ENCODE results near the gene SUSD1.
A peak's percentile ranks its signal among the peaks of the same experiment; 100 is the strongest.
"Not testable (repeated sequence)": the region's sequence is repeated elsewhere in the genome, so short reads cannot be mapped to it uniquely, and the experiment has no call there.

Gene SUSD1

DNA sequence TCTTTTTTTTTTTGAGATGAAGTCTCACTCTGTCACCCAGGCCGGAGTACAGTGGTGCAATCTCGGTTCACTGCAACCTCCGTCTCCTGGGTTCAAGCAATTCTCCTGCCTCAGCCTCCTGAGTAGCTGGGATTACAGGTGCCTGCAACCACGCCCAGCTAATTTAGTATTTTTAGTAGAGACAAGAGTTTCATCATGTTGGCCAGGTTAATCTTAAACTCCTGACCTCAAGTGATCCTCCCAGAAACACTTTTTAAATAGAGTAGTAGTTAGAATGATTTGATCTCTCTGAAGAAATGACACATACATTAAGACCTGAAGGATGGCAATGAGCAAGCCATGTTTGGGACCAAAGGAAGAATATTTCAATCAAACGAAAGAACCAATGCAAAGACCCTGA lies 46.7 kb downstream of the SUSD1 start:
- DNase-seq: not testable (repeated sequence)

- DNase-seq: no peak
These were observed 47.8 kb downstream of the SUSD1 start for GRCh38 chr9:112127281-112127680.

GRCh38 chr9:112125951-112126388 lies 49.1 kb downstream of the SUSD1 start:
- DNase-seq: no peak

DNA sequence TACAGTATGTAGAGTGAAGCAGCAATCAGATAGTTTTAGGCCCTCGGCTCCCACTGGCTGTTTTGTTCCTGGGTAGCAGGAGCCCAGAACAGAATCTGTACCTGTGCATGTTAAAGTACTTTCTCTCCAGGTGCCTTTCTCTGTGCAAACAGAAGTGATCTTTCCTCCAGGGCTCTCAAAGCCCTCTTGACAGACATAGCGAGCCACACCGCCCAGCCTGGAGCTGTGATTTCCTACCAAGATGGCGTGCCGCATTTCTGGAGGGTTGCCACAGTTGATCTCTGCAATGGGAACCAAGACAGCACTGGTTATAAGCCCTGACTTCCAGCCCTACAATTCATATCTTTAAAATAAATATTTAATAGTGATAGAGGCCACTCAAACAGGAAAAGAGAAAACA lies 50.9 kb downstream of the SUSD1 start:
- no peak for DNase-seq

DNA sequence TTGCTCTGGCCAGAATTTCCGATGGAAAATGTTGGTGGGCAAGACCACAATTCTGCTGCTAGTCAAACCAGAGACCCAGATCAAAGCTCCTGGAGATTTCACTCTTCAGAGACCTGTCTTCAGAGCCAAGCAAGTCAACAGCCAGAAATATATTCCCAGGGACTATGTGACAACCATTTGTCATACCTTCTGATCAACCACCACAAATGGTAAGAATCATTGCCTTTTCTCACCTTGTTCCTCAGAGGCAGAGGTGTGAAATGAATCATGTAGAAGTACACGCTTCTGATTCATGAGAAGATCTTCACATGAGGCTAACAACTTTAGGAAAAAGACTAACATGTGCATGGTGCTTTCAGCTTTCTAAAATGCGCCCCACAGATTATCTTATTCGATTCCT lies 53.5 kb downstream of the SUSD1 start:
- DNase-seq: no peak

- DNase-seq: no peak
These were observed 54.6 kb downstream of the SUSD1 start for GRCh38 chr9:112120439-112120925.

DNA sequence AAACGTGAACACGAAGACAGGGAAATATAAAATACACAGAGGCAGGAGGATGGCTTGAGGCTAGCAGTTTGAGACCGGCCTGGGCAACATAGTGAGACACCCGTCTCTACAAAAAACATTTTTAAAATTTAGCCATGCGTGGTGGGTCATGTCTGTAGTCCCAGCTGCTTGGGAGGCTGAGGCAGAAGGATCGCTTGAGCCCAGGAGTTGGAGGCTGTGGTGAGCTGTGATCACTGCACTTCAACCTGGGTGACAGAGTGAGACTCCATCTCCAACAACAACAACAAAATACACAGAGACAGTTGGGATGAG lies 55.1 kb downstream of the SUSD1 start:
- no peak for DNase-seq

DNA sequence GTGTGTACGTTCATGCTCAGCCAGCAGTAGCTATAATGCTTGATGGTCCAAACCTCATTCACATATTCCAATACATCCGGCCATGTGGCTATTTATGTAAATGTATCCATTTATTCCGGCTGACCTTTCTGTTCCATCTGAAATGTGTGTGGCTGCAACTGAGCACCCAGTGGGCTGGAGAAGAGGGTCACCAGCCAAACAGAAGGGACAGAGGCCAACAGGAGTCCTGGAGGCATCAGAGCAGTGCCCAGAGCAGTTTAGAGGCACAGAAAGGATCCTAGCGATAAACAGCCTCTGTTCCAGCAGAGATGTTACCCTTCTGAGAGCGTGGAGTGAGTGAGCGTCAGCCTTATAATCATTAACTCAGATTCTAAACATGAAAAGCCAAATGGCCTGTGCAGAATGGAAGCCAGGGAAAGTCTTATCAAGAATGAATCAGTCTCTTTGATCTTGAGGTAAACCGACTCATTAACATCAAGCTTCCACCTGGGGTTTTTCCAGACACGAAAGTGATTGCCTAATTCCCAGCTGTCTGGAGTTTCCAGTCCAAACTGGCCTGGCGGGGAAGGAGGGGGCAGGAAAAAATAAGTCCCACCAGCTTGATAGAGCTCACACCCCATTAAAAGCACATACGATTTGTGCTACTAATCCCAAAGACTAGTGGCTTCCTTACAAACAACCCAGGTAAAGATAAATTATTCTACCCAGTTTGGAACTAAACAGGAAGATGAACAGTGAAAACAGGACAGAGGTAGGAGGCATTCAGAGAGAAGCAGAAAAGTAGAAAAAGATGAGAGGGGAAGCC lies 55.7 kb downstream of the SUSD1 start:
- no peak for DNase-seq

GRCh38 chr9:112118009-112118408 lies 57.1 kb downstream of the SUSD1 start:
- no peak for DNase-seq

DNA sequence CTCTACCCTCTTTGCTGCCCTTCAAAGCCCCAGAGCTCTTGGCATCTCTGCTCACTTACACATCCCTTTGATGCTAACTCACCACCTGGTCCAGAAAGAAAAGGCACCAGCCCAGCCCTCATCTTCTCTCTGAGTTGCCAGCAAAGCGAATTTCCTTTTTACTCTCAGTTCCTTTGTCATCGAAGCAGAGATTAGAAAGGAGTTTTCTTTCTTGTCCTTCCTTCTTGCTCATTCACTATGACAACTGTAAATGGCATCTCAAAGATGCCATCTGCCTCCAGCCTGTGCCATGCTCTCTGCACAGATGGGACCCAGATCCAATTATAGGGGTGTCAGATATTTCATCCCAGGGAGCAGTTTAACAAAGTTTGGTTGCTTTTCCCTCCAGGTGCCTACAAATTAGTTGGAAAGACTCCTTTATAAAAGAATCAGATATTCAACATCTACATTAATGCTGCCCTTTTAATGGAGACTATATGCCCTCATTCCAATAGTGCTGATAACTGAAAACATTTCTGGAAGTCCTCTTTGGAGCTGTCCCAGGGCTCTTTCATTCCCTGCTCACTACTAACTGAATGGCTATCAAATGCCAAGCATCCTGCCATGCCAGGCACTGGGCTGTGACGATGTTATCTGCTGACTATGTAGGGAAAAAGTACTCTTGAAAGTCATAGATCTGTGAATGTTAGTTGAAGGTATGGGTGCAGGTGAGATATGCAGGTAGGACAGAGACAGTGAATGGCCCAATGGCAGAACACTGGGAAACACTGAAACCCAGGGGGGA lies 58.9 kb downstream of the SUSD1 start:
- no peak for DNase-seq

GRCh38 chr9:112115109-112115508 lies 60.0 kb downstream of the SUSD1 start:
- DNase-seq: no peak

- peak; percentile 23 for DNase-seq
These were observed 62.0 kb downstream of the SUSD1 start for GRCh38 chr9:112112941-112113681.

- no peak for DNase-seq
These were observed 62.6 kb downstream of the SUSD1 start for GRCh38 chr9:112112519-112112918.

DNA sequence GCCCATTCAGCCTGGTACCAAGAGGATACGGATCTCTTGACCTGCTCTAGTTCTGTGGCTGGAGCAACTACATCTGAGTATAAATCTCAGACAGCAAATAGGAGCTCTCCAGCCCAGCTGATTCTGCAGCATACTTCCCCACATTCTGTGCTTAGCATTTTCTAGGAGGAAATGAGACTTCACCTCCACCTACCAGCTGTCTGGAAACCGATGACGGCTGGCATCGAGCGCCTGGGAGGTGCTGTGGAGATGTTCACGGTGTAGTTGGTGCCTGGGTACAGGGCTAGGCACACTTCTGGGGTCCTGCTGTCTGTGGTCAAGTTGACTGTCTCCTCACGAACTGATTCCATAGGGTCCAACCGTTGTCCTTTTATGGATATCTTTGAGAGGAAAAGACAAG lies 63.6 kb downstream of the SUSD1 start:
- DNase-seq: no peak

GRCh38 chr9:112110777-112111113 lies 64.4 kb downstream of the SUSD1 start:
- no peak for DNase-seq

DNA sequence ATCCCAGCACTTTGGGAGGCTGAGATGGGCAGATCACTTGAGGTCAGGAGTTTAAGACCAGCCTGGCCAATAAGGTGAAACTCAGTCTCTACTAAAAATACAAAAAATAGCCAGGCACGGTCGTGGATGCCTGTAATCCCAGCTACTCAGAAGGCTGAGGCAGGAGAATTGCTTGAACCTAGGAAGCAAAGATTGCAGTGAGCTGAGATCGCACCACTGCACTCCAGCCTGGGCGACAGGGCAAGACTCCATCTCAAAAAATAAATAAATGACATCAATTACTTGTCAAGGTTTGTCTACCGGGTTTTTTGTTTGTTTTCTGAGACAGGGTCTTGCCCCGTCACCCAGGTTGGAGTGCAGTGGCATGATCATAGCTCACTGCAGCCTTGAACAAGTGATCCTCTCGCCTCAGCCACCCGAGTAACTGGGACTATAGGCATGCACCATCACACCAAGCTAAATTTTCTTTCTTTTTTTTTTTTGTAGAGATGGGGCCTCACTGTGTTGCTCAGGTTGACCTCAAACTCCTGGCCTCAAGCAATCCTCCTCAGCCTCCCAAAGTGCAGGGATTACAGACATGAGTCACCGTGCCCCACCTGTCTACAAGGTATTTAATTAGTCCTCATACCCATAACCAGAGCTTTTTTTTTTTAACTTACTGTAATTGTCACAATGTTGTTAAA lies 64.9 kb downstream of the SUSD1 start:
- no peak for DNase-seq

DNA sequence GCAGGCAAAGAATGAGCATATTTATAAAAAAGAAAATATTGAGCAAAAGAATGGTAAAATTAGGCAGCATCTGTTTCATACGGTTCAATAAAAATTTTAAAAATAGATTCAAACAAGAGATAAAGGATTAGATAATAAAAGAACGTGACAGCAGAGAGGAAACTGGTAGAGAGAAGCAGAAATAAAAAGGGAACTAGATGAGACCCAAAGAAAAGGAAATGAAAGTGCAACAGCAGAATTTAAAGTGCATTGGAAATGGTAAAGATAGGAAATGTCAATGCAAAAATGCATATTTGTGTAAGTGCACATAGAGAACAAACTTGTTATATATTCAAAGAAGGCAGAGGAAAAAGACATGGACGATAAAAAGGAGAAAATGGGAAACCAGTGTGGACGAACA lies 70.2 kb downstream of the SUSD1 start:
- no peak for DNase-seq

DNA sequence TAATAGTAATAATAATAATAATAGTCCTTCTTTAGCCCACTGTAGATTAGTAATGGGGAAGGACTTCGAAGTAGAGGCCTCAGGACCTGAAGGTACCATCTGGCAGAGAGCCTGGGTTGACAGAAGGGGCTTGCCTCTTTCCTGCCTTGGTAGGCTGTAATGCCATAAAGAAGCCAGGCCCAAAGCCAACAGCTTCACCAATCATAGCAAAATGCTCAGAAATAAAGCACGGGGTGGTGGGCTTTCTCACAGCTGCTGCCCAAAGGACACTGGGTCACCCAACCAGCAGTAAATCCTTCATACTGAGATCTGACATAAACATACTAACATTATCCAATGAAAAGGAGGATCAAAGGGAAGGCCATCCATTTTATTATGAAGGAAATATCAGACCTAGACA lies 70.7 kb downstream of the SUSD1 start:
- DNase-seq: no peak

- DNase-seq: no peak
These were observed 71.7 kb downstream of the SUSD1 start for GRCh38 chr9:112103405-112103804.

DNA sequence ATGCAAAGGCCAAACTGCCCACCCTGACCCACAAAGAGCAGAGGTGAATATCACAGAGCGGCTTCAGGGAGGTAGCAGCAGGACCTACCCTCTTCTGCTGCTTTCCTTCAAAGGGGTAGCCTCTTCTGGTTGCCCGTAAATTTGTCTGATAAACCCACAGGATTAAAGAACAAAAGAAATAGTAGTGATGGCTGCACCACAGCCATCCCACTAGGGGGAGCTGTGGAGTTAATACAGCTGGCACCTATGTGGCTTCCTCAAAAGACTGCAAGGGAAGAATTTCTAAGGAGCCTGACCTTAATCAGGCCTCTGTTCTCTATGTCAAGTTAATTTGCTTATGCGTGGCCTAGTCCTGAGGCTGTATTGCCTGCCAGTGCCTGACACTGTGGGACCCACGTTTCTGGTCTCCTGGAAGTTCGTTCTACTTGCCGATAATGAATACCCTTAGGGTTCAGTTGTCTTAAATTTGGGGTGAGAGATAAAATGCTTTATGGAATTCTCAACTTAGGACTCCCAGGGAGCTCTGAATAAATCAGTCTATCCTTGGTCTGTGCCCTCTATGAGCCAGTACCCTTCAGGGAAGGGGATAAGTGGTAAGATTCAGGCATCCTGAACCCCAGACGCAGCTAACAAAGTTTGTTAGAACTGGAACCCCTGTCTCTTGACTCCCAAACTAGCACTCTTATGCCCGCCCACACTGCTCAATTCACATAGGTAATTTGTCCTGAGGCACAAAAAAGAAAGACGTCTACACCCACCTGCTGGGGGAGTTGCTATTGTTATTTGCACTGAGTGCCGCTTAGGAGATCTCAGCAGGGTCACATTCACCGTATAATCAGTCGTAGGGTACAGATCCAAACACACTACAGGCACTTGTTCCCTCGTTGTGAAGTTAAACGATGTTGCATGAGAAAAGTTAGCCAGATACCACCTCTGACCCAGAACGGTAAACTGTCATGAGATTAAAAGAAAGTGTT lies 77.1 kb downstream of the SUSD1 start:
- DNase-seq: peak; percentile 70

GRCh38 chr9:112094948-112095681 lies 80.0 kb downstream of the SUSD1 start:
- DNase-seq: no peak
